ENCODE data around the gene EFNA5.

Gene EFNA5

DNA sequence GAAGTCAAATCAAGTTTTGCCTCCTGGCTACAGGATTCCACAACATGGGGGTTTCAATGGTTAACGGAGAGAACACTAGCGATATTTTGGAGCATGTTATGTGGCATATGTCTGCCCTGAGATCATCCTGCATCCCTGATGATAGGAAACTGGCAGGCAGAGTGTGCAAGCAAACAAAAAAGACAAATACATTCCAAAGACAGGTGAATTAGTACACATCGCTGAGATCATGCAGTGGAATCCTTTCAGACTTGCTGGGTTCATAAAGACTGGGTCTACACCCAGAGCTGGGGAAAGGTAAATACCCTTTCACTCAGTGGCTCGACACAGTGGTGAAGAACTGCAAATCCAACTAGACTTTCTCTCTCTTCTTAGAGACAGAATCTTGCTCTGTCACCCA lies 286.5 kb downstream of the EFNA5 start:
- no peak for FAIRE-seq

DNA sequence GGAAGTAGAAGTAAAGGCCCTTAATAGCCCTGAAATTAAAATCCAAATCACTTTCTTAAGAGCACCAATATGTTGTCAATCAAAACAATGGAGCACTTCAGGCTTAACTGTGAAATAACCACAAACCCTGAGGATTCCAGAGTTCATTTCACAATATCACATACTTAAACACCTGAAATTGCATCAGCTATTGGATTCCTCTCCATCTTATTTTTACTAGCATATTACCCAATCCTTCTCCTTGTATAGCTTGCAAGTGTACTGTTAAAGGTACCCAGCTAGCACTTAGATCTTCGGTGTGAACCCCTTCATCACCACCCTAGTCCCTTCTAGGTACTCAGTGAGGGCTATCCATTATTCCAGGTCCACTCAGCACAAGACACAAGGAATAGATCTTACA lies 287.3 kb downstream of the EFNA5 start:
- no peak for FAIRE-seq

DNA sequence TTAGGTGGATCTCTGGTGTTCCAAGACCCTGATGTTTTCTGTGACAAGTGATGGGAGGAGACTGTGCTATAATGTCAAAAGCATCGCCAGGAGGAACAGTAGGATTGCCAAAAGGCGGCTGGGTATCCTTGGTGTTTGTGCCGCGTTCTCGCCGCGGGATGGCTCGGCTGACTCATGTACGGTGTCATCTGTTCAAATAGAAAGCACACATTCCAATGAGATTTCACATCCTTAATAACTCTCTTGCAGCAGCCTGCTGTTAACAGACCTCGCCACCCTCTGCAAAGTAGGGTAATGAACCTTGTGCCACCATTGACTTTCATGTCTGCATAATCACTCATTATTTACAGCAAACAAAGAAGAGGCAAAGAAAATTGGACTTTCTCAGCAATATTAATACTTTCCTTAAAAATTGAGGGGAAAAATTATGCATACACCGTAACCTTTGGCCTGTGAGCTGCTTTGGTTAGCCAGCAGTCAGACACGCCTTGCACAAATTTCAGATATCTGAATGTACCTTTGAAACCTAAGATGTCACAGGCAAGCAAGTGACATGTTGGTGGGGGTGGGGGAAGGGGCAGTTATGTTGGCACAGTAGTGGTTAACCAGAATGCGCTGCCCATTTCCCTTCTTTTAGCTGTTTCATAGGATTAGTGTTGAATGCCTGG lies 289.4 kb downstream of the EFNA5 start:
- FAIRE-seq, result no peak

DNA sequence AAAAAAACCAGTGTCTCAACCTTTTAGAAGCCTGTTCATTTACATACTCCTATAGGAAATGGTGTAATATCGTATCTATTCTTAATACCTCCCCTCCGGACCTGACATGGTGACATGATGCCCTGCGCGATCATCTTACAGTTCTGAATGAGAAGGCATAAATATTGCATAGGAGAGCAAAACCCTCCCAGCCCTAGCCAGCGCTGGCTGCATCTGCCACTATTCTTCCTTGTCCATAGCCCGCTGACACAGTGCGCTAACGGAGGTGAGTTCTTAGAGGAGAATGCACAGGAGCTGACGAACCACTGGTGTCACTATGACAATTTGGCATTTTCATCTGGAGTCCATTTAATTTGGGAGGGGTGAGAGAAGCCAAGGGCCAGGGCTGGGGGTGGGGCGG lies 290.1 kb downstream of the EFNA5 start:
- FAIRE-seq, result no peak

DNA sequence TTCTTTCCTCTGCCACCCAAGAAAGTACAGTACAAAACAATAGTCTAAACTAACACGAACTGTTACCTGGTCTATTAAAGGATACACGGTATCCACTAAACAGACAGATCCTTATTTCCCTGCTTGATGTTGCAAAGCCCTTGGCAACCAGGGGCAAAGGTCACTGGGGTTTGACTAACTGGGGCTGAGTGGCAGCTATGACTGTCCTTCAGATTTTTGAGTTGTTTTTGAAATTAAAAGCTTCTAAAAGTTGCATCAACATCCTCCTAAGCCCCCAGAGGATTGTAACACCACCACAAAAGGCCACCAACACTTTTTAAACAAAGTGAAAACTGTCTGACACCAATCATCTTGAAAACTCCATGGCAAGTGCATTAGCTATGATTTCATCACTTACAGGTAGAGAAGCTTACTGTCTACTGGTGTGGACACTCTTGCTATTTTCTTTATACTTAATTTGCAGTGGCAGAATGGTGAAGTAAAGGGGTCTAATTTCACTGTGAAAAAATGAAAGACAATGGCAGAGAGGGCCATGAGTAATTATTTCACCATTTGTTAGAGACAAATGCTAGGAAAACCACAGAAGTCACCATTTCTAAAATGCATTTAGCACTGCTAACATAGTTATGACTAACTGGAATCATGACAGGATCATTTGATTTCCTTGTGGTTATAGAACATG lies 292.4 kb downstream of the EFNA5 start:
- FAIRE-seq, result no peak

DNA sequence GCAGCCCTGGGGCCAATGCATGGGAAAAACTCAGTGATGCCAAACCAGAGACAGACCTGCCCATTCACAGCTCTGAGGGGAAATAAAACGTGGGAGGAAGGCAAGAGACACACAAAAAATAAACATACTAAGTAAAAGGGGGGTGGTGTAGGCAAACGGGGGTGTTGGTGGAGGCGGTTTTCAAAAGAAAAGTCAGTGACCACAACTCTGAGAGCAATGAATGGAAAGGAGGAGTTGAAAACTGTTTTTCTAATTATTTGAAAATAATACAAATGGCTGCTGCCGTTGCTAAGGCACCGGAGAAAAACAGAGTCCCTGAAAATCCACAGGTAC lies 293.5 kb downstream of the EFNA5 start:
- FAIRE-seq, result no peak

DNA sequence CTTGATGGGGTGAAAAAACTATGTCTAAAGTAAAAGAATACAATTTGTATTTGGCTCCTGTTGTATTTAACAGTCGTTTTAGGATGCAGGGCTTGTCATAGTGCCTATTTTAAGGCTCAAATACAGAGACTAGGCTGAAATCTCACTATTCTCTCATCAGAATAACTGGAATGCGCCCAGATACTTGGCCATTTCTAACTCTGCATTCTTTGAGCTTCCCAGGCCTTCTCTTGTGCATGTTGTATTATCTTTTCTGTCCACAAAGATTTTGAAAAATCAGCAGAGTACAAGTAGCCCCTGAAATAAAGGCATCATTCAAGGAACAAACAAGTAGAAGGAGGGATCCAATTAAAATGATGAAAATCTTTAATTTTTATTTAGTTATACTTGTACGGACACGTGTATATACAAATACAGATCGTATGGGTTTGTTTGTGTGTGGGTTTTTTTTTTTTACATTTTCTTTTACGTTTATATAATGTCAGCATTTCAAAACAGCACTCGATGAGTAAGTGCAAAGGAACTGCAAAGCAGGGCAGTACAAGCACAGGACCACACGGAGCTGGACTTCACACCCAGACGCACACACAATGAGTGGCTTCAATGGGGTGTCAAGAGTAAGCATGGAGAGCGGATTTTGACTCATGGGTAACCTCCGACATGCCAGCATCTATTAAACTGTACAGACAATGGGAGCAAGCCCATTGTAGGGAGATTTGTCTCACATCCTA lies 294.0 kb downstream of the EFNA5 start:
- no peak for FAIRE-seq

DNA sequence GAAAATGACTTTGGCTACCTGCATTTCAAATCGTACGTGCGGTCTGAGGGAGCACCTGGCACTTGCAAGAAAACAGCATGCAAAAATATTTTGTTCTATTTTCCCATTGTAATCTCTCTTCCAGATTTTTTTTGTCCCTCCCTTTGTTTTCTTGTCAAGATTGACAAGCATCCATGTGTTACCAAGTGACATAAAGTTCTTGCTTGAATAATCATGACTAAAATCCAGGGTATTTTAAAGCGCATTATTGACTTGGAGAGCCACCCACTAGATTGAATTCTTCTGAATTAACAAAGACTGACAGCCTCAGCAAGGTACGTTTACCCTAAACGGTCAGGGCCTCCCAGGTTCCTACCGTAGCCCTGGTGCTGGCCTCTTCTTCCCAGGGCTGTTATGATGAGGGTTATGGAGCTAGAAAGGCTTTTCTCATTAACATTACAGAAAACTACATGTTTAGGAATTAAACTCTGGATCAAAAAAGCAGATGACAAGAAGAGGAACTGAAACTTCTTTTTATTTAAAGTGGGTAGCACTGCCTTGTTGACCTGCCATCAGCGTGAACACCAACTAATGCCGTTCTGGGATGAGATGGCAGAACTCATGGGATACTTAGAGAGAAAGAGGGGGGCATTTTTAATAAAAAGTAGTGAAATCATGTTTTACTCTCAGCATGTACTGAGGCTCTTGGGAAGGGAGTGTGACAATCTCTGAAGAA lies 297.0 kb downstream of the EFNA5 start:
- FAIRE-seq, result no peak

DNA sequence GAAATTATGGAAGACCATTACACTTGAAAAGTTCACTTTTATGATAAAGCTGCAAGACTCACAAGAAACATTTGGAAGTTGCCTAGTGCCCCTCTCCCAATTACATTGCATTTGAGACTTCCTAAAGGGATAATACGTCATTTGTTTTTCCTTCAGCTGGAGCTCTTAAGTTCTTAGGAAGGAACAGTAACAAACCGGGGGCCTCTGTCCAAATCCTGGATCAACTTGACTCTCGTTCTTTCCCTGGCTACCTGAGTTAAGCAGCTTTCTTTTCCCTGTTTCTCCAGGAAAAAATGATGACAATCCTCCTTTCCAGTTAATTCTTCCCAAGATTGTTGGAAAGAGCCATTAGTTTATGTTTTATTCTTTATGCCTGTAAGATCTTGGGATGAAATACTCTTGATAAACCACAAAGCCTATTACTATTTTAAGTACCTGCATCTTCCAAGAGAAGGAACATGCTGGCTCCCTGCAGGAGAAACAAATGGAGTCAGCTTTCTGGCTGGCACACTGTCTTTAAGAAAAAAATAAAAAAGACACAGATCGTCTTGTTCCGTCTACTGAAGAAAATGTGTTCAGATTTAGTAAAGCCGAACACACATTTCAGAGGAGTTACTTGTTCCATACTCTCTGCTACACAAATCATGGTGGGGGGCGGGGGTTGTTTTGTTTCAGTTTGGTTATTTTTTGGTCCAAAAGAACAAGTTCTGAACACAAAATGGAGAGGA lies 297.9 kb downstream of the EFNA5 start:
- no peak for FAIRE-seq

DNA sequence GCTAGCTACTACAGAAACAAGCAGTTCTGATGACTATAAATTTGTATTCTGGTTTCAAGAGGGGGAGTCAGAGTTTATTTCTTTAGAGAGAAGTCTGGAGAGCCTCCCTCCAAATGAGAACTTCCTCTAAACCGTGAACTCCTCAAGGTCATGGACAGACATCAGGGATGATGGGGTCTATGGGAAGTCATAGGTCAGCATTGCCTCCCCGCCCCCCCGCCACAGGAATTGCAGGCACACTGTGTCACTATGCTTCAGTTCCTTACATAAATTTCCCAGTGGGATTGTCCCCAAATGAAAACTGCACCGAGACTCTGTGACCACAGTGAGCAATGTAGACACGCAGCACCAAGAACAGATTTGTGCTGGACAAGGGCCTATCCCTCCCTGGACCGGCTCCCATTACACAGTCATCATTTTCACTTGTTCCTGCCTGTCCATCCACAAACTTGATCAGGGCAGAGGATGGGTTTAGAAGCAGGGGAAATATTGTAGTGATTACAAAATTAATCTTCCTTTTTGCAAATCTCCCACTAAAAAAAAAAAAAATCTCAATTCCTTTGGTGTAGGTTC lies 300.3 kb downstream of the EFNA5 start:
- no peak for FAIRE-seq

DNA sequence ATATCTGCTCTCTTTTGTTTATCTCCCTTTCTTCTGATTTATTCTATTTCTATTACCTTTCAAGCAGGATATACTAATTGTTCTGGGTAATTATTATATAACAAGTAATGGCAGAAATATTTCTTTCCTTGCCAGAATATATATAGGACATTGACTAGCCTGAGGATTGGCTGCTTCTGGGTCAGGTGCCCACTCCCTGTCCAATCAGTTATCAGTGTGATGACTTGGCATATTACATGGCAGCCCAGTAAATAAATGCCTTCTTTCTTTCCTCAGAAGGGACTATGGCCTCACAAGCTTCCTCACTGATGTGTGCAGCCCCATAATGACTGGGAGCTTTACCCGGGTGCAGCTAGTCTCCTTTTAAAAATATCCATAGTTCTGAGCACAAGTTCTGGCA lies 301.1 kb downstream of the EFNA5 start:
- FAIRE-seq, result no peak

DNA sequence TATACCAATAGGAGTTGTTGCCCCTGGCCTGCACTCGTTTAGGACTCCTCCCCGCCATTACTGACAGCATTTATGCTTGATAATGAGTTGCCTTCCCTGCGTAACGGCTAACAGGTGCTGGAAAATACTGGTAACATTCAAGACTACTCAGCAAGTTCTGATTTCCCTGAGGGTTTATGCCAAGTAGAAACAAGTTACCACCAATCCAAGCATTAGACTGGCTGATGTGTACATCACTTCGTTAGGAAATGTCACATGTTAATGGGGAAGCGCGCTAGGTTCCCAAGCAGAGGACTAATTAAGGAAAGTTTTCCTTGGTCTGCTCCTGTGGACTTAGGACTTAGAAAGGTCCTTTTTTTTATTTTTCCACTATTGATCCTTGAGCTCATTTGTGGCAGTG lies 302.1 kb downstream of the EFNA5 start:
- FAIRE-seq, result no peak

DNA sequence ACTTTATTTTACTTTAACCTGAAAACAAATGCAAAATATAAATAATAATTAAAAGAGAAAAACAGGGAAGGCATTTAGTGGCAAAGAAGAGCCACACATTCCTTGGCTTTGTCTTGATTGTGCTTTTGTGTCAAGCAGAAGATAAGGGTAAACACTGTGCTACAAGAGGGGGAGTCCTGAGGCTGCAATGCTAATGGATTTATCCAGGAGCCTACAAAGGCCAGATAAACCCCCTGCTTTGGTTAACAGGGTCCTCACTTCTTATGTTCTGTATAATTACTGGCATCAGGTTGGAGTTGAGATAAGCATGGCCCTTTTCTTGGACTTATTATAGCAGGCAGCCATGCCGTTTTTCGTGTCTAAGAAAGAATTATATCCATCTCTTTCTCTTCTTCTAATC lies 302.8 kb downstream of the EFNA5 start:
- no peak for FAIRE-seq

DNA sequence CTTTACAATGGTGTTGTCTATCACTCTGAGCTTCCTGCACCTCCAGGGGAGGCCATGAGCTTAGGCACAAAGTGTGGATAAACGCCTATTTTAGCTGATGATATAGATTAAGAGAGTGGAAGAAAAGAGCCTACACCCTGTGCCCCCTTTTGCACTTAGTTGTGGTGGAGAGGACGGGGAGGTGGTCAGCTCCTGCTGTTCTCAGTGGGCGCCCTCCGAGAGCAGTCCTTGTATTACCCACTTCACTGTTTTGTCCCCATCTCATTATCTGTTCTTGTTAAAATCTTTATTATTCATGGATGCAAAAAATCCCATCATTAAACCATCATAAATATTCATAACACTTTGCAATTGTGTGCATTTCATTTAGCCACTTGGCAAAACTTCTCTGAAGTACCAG lies 303.3 kb downstream of the EFNA5 start:
- no peak for FAIRE-seq

DNA sequence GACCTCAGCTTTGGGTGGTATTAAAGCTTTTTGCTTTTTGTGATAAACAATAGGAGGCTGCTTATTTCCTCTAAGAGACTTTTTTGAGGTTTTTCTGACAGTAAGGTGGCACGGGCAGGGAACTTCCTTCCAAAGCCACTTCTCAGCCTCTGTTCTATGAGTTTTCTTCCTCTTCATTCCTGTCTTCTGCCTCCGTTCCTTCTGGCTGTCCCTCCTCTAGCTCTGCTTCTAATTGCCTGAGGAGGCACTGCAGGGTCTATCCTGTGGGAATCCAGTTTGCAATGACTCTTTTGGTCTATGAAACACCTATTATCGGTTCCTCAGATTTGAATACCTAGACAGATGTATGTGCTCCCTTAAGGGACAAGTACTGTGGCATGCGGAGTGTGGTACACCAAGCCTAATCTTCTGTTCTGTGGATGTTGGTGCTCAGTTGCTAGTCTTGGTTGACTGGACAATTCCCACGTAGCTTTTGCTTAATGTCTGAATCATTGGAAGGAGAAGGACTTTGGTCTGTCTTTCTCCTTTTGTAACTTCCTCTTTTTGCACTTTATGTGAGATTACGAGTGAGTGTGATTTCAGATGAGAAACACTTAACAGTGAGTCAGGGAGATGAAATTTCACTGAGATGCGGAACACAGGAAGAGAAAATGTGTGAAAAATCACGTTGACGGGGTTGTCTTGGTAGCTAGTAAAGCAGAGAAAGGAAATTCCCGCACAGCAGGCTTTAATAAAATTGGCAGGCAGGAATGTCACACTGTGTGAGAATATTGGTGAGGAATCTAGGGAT lies 305.2 kb downstream of the EFNA5 start:
- FAIRE-seq, result no peak

DNA sequence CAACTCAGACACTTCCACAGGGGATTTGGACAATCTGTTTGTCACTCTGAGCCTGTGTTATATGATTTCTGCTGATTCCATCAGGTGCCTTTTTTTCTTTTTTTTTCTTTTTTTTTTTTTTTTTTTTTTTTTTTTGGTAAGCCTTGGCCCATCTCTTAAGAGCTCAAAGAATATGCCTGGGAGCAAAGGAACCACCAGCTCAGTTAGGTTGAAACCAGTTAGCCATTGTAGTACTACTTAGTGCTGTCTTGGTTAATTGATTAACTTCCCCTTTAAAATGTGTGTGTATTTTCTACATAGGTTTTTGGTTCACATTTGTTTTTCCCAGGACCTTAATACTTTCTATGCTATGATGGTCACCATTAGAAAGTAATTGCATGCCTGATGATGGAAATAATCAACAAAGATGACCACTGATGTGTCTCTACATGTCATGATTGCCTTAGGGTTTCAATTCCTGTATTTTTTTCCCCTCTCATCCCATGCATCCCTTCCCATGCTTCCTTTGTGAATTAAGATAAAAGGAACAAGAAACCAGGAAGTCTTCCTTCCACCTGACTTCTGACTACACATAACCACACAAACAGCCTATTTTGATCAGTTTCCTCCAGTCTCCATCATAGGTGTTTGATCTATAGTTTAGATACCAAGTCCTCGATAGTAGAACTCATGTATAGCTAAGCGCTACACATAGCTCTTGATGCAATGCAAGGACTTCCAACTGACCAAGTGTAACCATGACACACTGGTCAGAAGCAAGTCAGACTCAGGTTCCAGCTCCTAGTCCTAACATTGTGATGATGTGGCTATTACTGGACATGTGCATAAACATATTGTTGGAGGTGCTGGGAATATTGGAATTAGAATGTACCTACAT lies 306.1 kb downstream of the EFNA5 start:
- no peak for FAIRE-seq

DNA sequence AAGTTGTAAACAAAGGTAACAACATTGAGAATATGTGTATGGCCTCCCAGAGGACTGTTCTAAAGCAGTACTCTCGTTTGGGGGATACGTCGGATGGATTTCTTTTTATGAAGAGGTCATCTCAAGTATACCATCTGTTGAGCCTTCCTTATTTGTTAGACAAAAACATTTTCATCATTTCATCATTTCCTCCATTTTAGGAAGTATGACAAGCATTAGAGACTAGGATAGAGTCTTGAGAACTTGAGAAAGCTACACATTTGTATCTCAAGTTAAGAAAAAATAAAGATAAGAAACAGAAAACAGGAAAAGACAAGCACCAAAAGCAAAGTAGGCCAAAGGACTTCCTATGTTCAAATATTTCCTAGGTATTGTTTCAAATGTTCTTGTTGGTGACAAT lies 307.0 kb downstream of the EFNA5 start:
- FAIRE-seq, result no peak

DNA sequence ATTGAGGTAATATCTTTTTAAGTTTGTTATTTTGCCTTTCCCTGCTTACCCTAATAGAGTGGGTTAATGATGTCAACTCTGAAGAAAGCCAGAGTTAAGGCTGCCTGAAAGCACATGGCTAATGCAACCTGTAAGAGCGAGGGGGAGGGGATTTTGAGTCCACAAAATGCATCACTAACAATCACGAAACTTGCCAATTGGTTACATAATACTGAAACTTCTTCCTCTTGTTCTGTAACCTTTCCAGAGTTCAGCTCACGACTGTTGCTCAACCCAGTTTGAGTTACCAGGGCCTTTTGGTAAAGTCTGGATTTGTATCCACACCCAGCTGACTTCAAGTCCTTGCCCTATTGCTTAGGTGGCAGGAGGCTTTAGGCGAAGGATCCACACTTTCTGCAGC lies 308.8 kb downstream of the EFNA5 start:
- FAIRE-seq, result no peak

DNA sequence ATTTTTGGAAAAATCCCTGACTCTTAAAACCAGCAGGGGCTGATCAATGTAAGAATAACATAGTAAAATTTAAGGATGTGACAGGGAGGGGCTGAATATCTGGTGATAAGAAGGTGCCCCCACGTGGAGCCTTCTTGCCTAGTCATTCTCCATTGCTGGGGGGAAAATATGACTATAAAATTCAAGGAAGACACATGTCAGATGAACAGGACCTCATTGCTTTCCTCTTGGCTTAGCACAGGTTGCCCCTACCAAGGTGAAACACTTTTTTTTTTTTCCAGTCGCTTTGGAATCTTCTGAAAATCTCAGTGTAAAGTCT lies 310.9 kb downstream of the EFNA5 start:
- FAIRE-seq, result no peak

DNA sequence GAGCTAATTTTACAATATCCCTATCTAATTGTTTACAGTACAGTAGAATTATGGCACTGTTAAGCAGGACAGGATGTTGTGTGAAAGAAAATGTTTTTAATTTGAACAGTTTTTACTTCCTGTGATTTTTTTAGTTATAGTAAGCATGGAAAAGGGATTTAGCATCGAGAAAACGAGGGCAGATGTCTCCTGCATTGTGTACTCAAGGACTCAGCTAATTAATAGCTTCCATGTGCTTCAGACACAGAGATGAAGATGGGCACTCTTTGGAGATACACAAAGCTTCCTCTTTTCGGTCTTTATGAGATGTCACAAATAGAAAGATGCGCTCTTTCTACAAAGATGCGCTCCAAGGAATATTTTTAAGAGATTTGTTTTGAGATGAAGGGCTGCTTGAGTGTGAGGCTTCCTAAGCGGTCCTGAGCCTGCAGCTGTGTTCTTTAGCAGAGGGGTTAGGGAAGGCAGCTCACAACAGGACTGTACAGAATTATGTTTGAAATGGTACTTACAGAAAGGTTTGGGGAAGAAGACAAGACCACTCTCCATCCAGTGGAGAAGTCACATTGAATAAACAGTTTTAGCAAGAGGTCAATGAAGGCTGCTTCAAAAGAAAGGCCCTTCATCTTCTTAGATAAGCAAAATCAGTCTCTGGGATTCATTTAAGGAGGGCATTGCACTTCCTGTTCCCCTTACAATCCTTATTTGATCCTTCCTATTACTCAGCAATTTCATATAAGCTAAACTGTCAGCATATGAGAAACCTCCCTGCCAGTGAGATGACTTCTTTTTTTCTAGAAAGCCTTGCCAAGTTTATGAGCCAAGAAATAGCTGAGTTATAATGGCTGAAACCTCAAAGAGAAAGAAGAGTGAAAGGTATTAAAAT lies 311.5 kb downstream of the EFNA5 start:
- FAIRE-seq, result no peak
